NCI-H2081 treated with DMSO at 0.1 percent for 48 hours (cell line): ENCODE measurements around the gene SLAMF7.

Experiments
- DNase-seq: peaks from one replicate; lab custom pipeline; 2025; lab: John Stamatoyannopoulos, UW

The SLAMF7 gene

DNA sequence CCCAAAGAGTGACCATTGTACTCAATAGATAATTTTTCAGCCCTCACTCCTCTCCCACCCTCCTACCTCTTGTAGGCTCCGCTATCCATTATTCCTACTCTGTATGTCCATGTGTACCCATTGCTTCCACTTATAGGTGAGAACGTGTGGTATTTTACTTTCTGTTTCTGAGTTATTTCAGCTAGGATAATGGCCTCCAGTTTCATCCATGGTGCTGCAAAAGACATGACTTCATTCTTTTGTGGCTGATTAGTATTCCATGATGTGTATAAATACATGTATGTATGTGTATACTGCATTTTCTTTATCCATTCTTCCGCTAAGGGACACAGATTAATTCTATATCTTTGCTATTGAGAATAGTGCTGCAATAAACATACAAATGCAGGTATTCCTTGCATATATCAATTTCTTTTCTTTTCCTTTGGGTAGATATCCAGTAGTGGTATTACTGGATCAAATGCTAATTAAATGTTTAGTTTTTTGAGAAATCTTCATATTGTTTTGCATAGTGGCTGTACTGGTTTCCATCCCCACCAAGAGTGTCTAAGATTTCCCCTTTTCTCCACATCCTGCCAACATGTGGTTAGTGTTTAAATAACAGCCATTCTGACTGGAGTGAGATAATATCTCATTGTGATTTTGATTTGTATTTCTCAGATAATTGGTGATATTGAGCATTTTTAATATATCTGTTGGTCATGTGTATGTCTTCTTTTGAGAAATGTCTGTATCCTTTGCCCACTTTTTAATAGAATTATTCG lies 61.8 kb downstream of the SLAMF7 start:
- no peak for DNase-seq

DNA sequence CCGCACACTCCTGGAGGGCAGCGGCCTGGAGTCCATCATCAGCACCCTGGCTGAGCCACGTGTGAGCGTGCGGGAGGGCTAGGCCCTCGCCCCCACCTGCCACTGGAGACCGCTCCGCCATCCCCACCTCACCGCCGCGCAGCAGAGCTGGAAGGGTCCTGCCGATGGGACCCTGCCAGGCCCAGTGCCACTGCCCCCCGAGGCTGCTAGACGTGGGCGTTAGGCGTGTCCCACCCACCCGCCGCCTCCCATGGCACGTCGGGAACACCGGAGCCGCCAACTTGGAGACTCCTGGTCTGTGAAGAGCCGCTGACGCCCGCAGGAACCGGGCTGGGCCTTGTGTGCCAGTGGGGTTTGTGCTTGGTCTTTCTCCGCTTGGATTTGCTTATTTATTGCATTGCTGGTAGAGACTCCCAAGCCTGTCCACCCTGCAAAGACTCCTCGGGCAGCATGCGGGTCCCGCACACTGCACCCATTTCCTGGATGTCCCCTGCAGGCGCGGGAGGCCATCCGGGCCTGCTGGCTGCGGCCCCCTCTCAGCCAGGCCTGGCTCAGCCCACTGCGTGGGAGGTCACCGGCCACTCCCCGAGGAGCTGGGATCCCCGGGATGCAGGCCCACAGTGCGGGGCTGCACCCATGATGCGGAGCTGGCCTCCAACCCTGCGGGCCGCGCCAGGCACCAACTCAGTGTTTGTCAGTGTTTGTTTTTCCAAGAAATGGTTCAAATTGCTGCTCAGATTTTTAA lies 63.0 kb downstream of the SLAMF7 start:
- DNase-seq: no peak
